GM12875 (cell line): ENCODE results near the gene ARHGEF10L.

Experiments used
- H3K4me3 ChIP-seq: one replicate; pipeline ENCODE4 v1.5.1; 2011; ENCODE audit warnings: low read depth, low read length, control low read depth
- CTCF ChIP-seq: IDR thresholded peaks from 2 replicates; pipeline ENCODE4 v1.5.1; 2011; ENCODE audit warnings: low read depth, mild to moderate bottlenecking, control low read depth, inconsistent platforms, low read length, moderate library complexity, borderline replicate concordance; ENCODE audit not compliant: insufficient read depth

ARHGEF10L gene

DNA sequence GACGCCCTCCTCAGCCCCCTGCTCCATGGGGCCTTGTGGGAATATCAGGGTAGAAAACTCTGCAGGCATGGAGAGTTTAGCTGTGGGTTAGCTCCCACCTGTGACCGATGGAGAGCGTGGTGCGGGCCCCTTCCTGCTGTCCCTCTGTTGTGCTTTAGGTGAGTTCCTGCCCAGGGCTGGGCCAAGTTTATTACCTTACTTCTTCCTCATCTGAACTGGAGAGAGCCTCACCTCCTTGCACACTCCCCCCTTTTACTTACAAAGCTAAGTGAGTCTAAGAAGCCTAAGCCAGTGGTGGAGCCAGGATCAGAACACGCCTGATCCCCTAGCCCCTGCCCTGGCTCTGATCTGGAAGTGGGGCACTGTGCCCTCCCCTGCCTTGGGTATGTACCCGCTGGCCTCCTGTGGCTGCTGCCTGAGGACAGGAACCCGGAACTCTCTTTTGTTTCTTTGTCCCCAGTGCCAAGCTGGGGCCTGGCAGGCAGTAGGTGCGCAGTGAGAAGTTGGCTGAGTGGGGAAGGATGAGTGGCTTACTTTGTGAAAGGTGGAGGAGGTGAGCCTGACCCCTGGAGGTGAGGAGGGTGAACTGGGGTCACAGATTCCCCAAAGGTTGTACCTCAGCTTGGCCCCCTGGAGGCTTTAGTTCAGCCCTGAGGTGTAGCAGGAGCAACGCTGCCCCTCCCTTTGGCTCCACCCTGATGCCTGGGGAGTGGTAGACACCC, 32.9 kb downstream of the ARHGEF10L start:
- no peak overlapping the region for H3K4me3 ChIP-seq
- TF ChIP-seq CTCF, result peak; percentile 61

DNA sequence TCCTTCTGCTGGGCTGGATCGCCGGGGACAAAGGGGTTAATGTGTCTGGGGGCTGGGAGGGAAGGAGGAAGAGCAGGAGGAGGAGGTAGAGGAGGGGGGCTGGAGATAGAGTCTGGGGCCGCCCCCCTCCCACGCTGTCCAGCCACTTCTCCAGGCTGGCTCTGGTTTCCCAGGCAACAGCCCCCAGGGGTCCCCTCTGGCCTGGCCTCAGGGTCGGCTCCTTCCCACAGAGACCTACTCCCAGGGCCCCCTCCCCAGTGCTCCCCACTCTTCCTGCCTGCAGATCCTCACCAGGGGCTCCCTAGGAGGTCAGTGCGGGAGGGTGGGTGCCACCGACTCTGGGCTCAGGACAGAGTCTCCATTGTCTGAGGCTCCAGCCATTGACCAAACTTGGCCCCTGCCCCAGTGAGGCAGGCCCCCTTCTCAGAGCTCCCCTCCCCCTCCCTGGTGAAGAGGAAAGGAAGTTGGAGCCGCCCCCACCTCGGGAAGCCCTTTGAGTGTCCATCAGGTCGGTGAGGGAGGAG, 34.1 kb downstream of the ARHGEF10L start:
- TF ChIP-seq CTCF, result no peak
- no peak overlapping the region for H3K4me3 ChIP-seq

GRCh38 chr1:17574516-17574915, 35.0 kb downstream of the ARHGEF10L start:
- no peak overlapping the region for H3K4me3 ChIP-seq
- 0 out of 2 replicates have a peak, but pooled peaks have one; percentile 1 for TF ChIP-seq CTCF

DNA sequence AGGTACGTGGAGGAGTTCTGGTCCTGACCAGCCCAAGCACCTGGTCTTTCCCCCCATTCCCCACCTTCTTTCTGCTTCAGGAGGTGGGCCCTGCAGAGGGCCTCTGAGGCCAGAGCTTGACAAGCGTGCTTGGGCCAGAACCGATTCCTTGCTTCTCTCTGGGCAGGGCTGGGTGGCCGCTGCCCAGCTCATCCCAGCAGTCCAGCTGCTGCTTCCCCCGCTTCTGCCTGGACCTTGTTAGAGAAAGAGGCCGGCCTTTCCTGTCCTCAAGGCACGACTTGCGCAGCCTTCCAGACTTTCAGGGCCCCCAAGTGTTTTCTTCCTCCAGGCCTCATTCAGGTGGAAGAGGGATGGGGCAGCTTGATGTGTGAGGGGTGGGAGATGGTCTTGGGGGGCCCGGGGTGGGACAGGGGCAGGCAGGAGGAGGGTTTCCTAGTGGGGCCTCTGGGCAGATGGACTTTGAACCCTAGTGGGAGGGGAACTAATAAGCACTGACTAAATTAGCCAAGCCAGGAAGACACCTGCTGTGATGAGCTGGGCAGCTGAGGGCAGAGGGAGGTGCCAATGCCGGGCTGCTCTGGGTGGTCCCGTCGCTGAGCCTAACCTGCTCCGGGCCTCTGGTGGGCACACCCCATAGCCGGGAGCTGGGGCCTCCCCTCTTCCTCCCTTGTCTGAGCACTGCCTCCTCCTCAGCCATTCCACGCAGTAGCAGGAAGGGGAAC, 36.5 kb downstream of the ARHGEF10L start:
- TF ChIP-seq CTCF, result no peak
- no peak overlapping the region for H3K4me3 ChIP-seq

DNA sequence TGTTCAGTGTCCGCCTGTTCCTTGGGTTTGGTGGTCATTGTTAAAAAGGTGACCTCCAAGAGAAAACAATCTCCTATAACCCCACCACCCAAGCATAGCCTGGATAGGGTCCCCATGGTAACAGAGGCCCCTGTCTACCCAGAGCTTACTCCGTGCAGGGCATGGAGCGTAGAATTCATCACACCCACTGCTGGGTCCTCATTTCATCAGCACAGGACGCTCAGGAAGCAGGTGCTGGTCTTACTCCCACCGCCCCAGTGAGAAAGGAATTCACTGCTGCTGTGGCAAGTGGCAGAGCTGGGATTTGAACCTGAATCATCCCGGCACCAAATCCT, 37.0 kb downstream of the ARHGEF10L start:
- TF ChIP-seq CTCF, result no peak
- no peak overlapping the region for H3K4me3 ChIP-seq

DNA sequence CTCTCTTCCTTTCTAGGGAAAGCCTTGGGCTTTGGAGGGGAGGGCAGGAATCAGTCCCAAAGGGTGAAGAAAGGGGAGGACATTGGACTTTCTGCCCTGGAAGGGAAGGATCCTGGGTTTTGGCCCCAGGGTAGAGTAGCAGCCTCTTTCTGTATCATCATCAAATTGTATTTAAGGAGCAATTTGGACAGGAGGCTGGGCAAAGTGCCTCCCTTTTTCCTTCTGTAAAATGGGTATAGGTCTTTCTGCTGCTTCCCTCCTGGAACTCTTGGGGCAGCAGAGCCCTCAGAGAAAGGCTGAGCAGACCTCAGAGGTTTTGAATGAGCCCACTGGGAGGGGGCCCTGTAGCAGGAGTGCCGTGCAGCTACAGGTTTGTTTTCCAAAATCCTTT, 38.4 kb downstream of the ARHGEF10L start:
- no peak overlapping the region for H3K4me3 ChIP-seq
- no peak for TF ChIP-seq CTCF
